Activated CD4-positive, alpha-beta T cell treated with anti-CD3 and anti-CD28 coated beads for 4 hours (primary cell): ENCODE data around the gene A2M.
"Not testable (repeated sequence)": the region's sequence is repeated elsewhere in the genome, so short reads cannot be mapped to it uniquely, and the experiment has no call there.

Experiments used
- DNase-seq, 2 donors: peaks; one replicate each; pipeline ENCODE4 v3.0.0-alpha.2; 2020

A2M gene

GRCh38 chr12:9115731-9116559 lies at the start of gene A2M:
Gene A2M (minus strand): TSS chr12:9115919. CDS start chr12:9115849, 70 bp downstream.
- no peak for DNase-seq

- DNase-seq = no peak
Measured at GRCh38 chr12:9163392-9163791, 47.7 kb upstream of the A2M start.

- DNase-seq = no peak
Measured at GRCh38 chr12:9156119-9156518, 40.4 kb upstream of the A2M start.

- DNase-seq = no peak
Measured at GRCh38 chr12:9149372-9149771, 33.7 kb upstream of the A2M start.

- DNase-seq = no peak
Measured at GRCh38 chr12:9148926-9149325, 33.2 kb upstream of the A2M start.

- no peak for DNase-seq
Measured at GRCh38 chr12:9147461-9147860, 31.7 kb upstream of the A2M start.

- no peak for DNase-seq
Measured at GRCh38 chr12:9144730-9145106, 29.0 kb upstream of the A2M start.

GRCh38 chr12:9143929-9144729 lies 28.4 kb upstream of the A2M start:
- DNase-seq = no peak

GRCh38 chr12:9143137-9143536 lies 27.4 kb upstream of the A2M start:
- no peak for DNase-seq

GRCh38 chr12:9139588-9140290 lies 24.0 kb upstream of the A2M start:
- DNase-seq = not testable (repeated sequence)

- DNase-seq = no peak
Measured at GRCh38 chr12:9135903-9136310, 20.2 kb upstream of the A2M start.

- DNase-seq = no peak
Measured at GRCh38 chr12:9134981-9135628, 19.4 kb upstream of the A2M start.

- no peak for DNase-seq
Measured at GRCh38 chr12:9133216-9133916, 17.6 kb upstream of the A2M start.

- no peak for DNase-seq
Measured at GRCh38 chr12:9132008-9132535, 16.4 kb upstream of the A2M start.

GRCh38 chr12:9130244-9130643 lies 14.5 kb upstream of the A2M start:
- DNase-seq = no peak

GRCh38 chr12:9127936-9128663 lies 12.4 kb upstream of the A2M start:
- DNase-seq = no peak

- no peak for DNase-seq
Measured at GRCh38 chr12:9127484-9127883, 11.8 kb upstream of the A2M start.

GRCh38 chr12:9124383-9125031 lies 8.8 kb upstream of the A2M start:
- DNase-seq = no peak

- DNase-seq = no peak
Measured at GRCh38 chr12:9123781-9124382, 8.2 kb upstream of the A2M start.

GRCh38 chr12:9122091-9122609 lies 6.4 kb upstream of the A2M start:
- no peak for DNase-seq
